HG03460 (cell line): ENCODE measurements around the gene STXBP5.

Experiments used
- ATAC-seq: cut with Tn5 transposase; IDR thresholded peaks from one replicate; pipeline ENCODE4 v1.9.1; 2021; ENCODE audit not compliant: unreplicated experiment

Gene STXBP5

DNA sequence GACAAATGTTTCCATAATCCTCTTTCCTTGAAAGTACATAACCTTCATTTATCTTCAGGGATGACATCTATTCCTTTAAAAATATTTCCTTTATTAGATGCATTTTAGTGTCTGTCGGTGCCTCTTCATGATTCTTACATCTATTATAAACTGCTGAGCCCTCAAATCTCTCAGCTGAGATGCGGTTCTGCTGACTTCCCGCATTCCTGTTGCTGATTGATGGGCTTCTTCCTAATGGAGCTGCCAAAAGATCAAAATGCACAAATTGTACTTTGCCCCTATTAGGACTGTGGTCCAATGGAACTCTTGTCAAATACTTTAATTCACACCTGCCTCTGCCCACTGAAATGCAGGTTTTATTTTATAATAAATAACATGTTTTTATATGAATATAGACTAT is 225.6 kb downstream of the STXBP5 start:
- no peak for ATAC-seq

DNA sequence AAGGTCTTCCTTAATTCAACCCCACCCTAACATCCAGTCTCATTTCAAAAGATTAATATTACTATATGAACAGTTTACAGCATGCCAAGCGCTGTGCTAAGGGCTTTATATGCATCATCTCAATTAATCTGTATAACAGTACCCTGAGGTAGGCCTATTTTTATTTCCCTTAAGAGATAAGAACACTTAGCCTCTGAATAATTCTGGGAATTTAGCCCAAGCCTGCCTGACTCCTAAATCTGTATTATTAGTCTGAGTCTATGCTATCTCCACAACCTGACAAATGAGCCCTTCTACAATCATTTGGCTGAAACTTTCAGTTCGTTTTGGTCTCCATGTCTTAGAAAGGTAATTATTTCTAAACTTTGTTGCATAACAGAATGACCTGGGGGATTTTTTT is 226.6 kb downstream of the STXBP5 start:
- no peak for ATAC-seq

DNA sequence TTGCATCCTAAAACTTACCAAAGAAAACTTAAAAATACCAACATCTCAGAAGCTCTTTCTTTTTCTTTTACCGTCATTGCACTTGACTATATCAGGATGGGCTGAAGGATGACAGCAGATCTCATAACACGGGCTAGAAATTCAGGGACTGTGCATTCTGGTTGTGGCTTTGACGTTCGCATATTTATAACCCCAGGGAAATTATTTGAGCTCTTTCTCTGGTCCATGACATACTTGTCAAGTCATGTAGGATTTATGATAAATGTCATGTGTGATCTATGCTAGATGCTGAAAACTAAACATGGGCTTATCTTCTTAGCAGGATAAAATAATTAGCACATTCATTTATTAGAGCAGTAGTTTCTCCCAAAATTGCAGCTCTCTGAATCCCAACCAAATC is 229.9 kb downstream of the STXBP5 start:
- ATAC-seq: no peak

DNA sequence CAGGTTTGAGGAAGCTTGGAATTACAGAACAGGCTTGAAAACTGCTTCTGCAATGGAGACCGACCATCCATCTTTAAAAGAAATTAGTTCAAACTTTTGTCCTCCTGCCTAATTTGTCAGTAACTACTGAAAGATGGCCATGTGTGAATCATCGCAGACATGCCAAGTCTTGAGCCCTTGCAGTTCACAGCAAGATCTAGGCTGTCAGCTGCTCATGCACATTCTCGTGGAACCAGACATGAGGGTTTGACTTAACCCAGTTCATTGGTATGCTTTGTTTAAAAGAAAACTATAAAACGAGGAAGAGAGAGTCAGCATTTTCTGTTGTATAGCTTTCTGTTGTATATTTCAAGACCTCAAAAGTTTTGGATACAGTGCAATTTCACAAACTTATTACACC is 230.3 kb downstream of the STXBP5 start:
- no peak for ATAC-seq

DNA sequence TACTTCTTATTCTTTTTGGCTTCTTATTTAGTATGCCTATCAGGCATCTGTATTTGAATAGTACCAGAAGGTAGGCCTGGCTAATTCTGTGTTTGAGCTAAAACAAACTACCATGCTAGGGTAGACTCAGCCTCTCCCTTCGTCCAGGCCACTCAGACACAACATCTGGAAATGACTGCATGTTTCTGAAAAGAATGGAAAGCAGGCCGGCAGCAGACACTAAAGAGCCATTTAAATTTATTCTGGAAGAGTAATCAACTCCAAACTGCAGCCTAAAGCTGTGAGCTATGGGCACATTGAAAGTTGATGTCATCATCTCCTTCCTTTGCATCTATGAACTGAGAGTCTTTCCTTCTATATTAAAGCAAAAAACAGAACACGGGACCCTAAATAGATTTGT is 233.4 kb downstream of the STXBP5 start:
- ATAC-seq: no peak

DNA sequence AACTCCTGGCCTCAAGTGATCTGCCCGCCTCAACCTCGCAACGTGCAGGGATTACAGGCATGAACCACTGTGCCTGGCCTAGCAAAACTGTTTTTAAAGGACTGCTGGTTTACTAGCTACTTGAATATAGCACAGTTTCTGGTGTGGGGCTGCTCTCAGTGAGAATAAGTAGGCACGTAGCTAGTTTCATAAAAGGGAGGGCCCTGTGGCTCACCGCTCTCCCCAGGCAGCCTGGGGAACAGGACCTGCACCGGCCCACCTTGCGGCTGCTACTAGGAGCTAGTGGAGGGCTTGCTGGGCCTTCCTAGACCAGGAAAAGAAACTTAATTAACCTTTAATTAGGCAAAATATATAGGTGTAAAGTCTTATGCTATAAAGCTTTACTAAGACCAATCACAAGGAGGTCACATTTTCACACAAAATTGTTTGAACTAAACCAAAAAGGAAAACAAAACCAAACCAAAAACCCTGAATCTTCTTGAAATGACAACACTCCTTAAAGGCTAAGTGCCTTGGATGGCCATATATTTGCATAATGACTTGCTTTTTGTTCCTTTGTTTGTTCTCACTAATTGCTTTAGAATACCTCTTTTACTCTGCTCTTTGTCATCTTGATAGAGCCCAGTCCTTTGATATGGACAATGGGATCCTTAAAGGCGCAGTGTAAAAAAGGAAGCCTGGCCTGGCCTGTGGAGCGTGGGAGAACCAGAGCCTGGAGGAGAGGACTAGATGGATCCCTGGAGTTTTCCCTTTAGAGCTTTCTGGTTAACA is 234.7 kb downstream of the STXBP5 start:
- ATAC-seq: no peak
